PC-3 (cell line): Measurements from ENCODE around the gene SEPTIN5. TPM values are rescaled to one million over a fixed set of nuclear protein-coding genes. Genes with fewer than 3 reads are reported as not detected.
"Not testable (repeated sequence)": the region's sequence is repeated elsewhere in the genome, so short reads cannot be mapped to it uniquely, and the experiment has no call there.

Experiments
- ATAC-seq: fragments of 200-7000 bp; cut with Tn5 transposase; 2 replicates; pipeline ENCODE4 v1.9.1; 2020; ENCODE audit warnings: mild to moderate bottlenecking, moderate library complexity
- BruUV-seq: library from RNA; stranded (reverse); fragments of 400-500 nt; replicated peaks from 2 replicates; lab custom pipeline; 2021; lab: Mats Ljungman, UMichigan
- CTCF ChIA-PET: fragments of 300-600 bp; sonication (Branson Sonifier 250); formaldehyde crosslinking; loops from one replicate; lab custom pipeline; 2022; ENCODE audit warnings: antibody characterized with exemption; lab: Charles Lee
- POLR2A ChIA-PET: fragments of 300-600 bp; sonication (Branson Sonifier 250); formaldehyde crosslinking; loops from one replicate; lab custom pipeline; 2022; ENCODE audit warnings: antibody characterized with exemption; ENCODE audit not compliant: unreplicated experiment; lab: Charles Lee
- DNase-seq: peaks from one replicate; pipeline ENCODE4 v3.0.0-alpha.2; 2015
- H2AFZ ChIP-seq: fragments of 300-600 bp; sonication (generic); 2 replicates; pipeline ENCODE4 v1.6.0; 2016; ENCODE audit warnings: antibody characterized with exemption, low read length
- H3F3A ChIP-seq: fragments of 300-600 bp; sonication (generic); one replicate; pipeline ENCODE4 v1.6.0; 2017; ENCODE audit warnings: antibody characterized with exemption, low read length, control low read depth, mild to moderate bottlenecking; ENCODE audit not compliant: unreplicated experiment
- H3K27ac ChIP-seq: fragments of 300-600 bp; sonication (generic); 2 replicates; pipeline ENCODE4 v1.5.1; 2016; ENCODE audit warnings: mild to moderate bottlenecking, low read length
- H3K27me3 ChIP-seq: fragments of 300-600 bp; sonication (generic); 2 replicates; pipeline ENCODE4 v1.6.1; 2016; ENCODE audit warnings: low read length, mixed read lengths
- H3K36me3 ChIP-seq: fragments of 300-600 bp; sonication (generic); 2 replicates; pipeline ENCODE4 v1.6.1; 2016; ENCODE audit warnings: low read depth, mixed run types, low read length, mixed read lengths
- H3K4me1 ChIP-seq: fragments of 300-600 bp; sonication (generic); 2 replicates; pipeline ENCODE4 v1.5.1; 2016; ENCODE audit warnings: low read length; ENCODE audit not compliant: insufficient read depth
- H3K4me2 ChIP-seq: fragments of 300-600 bp; sonication (generic); 2 replicates; pipeline ENCODE4 v1.6.0; 2016; ENCODE audit warnings: low read length
- H3K4me3 ChIP-seq: fragments of 300-600 bp; sonication (generic); 2 replicates; pipeline ENCODE4 v1.5.1; 2016; ENCODE audit warnings: mild to moderate bottlenecking, low read length, mixed read lengths
- H3K79me2 ChIP-seq: fragments of 300-600 bp; sonication (generic); 2 replicates; pipeline ENCODE4 v1.6.1; 2017; ENCODE audit warnings: low read length, mixed read lengths
- H3K9ac ChIP-seq: fragments of 300-600 bp; sonication (generic); 2 replicates; pipeline ENCODE4 v1.6.0; 2016; ENCODE audit warnings: mild to moderate bottlenecking, low read length
- H3K9me2 ChIP-seq: fragments of 300-600 bp; sonication (generic); replicated peaks from 2 replicates; pipeline ENCODE4 v1.6.1; 2016; ENCODE audit warnings: mixed run types, low read length, mixed read lengths
- H3K9me3 ChIP-seq: fragments of 300-600 bp; sonication (generic); 2 replicates; pipeline ENCODE4 v1.6.1; 2016; ENCODE audit warnings: low read length, mixed read lengths
- H4K20me1 ChIP-seq: fragments of 300-600 bp; sonication (generic); 2 replicates; pipeline ENCODE4 v1.6.1; 2016; ENCODE audit warnings: low read length, mixed read lengths
- EZH2 ChIP-seq: fragments of 300-600 bp; sonication (generic); IDR thresholded peaks from one replicate; pipeline ENCODE4 v1.6.1; 2017; ENCODE audit warnings: antibody characterized with exemption, mild to moderate bottlenecking, low read length; ENCODE audit not compliant: unreplicated experiment
- EZH2phosphoT487 ChIP-seq: fragments of 300-600 bp; sonication (generic); IDR thresholded peaks from 2 replicates; pipeline ENCODE4 v1.6.1; 2018; ENCODE audit warnings: mild to moderate bottlenecking, antibody characterized with exemption, low read length, borderline replicate concordance
- intact Hi-C: fragments of 100-400 bp; cut with micrococcal nuclease; formaldehyde crosslinking; loops from 2 replicates; pipeline ENCODE4 v1.9.0; 2023
- total RNA-seq: library from RNA; depleted of rRNA; stranded (reverse); fragments of >200 nt; gene quantifications from 2 replicates; pipeline ENCODE4 v1.2.3, GENCODE V29; 2014
- TF ChIP-seq, protein P1 (sequence below): fragments of 300-600 bp; sonication (generic); conservative IDR thresholded peaks from 2 replicates; pipeline ENCODE4 v1.5.1; 2017; ENCODE audit warnings: antibody characterized with exemption, low read depth, mild to moderate bottlenecking, low read length

SEPTIN5 gene
- total RNA-seq, 1 experiment from 2014 or later: 27.5 TPM

DNA sequence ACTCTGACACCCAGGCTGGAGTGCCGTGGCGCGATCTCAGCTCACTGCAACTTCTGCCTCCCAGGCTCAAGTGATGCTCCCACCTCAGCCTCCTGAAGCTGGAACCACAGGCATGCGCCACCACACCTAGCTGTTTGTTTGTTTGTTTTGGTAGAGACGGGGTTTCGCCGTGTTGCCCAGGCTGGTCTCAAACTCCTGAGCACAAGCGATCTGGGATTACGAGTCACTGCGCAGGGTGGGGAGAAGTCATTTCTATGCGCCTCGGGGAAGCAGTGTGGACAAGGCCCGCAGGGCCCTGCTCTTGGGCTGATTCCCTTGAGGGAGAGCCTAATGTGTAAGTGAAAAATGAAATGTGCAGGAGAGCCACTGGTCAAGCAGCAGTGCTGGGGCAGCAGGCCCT is 19.6 kb upstream of the SEPTIN5 start:
- Histone ChIP-seq H3K27me3 (no peaks in the 10 kb centered on the region), H3K9me2 (no peaks in the 10 kb centered on the region), H2AFZ (no peak overlapping the region), H4K20me1 (no peaks in the 10 kb centered on the region), H3K27ac (no peak overlapping the region), H3F3A (no peaks in the 10 kb centered on the region), H3K9ac (no peak overlapping the region), H3K4me2 (no peak overlapping the region), H3K79me2 (no peaks in the 10 kb centered on the region), H3K4me1 (peaks cover 9% of the 10 kb centered on the region), H3K9me3 (no peaks in the 10 kb centered on the region), H3K36me3 (no peaks in the 10 kb centered on the region), H3K4me3 (no peak overlapping the region)
- ChIA-PET CTCF (no interaction called here), POLR2A (no interaction called here)
- DNase-seq (no peak), ATAC-seq (no peak)
- TF ChIP-seq EZH2phosphoT487 (no peak), EZH2 (no peak)
- TF ChIP-seq, protein P1, sequence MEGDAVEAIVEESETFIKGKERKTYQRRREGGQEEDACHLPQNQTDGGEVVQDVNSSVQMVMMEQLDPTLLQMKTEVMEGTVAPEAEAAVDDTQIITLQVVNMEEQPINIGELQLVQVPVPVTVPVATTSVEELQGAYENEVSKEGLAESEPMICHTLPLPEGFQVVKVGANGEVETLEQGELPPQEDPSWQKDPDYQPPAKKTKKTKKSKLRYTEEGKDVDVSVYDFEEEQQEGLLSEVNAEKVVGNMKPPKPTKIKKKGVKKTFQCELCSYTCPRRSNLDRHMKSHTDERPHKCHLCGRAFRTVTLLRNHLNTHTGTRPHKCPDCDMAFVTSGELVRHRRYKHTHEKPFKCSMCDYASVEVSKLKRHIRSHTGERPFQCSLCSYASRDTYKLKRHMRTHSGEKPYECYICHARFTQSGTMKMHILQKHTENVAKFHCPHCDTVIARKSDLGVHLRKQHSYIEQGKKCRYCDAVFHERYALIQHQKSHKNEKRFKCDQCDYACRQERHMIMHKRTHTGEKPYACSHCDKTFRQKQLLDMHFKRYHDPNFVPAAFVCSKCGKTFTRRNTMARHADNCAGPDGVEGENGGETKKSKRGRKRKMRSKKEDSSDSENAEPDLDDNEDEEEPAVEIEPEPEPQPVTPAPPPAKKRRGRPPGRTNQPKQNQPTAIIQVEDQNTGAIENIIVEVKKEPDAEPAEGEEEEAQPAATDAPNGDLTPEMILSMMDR: no peak
- intact Hi-C loops: no loop called here
- BruUV-seq: no TSS peak

DNA sequence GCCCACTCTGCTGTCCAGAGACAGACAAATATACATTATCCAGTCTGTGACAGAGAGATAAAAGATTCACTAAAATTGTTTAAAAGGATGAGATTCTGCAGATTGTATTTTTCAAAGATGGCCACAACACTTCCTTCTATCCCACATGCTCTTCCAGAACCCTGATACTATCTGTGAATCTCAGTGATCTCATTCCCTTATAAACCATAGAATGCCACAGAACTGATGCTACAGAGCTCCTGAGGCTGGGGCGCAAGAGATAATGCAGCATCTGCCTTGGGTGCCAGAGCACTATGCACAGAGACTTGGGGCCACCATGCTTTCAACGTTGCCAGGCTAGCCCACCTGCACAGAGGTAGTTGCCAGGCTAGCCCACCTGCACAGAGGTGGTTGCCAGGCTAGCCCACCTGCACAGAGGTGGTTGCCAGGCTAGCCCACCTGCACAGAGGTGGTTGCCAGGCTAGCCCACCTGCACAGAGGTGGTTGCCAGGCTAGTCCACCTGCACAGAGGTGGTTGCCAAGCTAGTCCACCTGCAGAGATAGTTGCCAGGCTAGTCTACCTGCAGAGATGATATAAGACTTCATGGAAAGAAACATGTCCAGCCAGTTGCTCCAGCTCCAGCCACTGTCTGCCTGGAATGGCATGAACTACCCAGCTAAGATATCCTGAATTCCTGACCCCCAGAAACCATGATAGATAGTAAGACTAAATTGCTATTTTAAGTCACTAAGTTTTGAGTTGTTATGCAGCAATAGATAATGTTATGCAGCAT is 17.6 kb upstream of the SEPTIN5 start:
- H3K9me2 ChIP-seq: no peaks in the 10 kb centered on the region
- H3K79me2 ChIP-seq: no peaks in the 10 kb centered on the region
- DNase-seq: no peak
- H3F3A ChIP-seq: no peaks in the 10 kb centered on the region
- H3K36me3 ChIP-seq: no peaks in the 10 kb centered on the region
- TF ChIP-seq EZH2: no peak
- TF ChIP-seq, protein P1: no peak
- no peak for TF ChIP-seq EZH2phosphoT487
- H3K4me3 ChIP-seq: no peak overlapping the region
- POLR2A ChIA-PET: no interaction called here
- intact Hi-C loops: no loop called here
- no peak overlapping the region for H3K4me2 ChIP-seq
- H3K9me3 ChIP-seq: no peaks in the 10 kb centered on the region
- H2AFZ ChIP-seq: no peak overlapping the region
- H3K27me3 ChIP-seq: no peaks in the 10 kb centered on the region
- BruUV-seq: no TSS peak
- H3K4me1 ChIP-seq: peaks cover 5% of the 10 kb centered on the region
- H4K20me1 ChIP-seq: no peaks in the 10 kb centered on the region
- no peak for ATAC-seq
- no peak overlapping the region for H3K27ac ChIP-seq
- H3K9ac ChIP-seq: no peak overlapping the region
- CTCF ChIA-PET: no interaction called here

DNA sequence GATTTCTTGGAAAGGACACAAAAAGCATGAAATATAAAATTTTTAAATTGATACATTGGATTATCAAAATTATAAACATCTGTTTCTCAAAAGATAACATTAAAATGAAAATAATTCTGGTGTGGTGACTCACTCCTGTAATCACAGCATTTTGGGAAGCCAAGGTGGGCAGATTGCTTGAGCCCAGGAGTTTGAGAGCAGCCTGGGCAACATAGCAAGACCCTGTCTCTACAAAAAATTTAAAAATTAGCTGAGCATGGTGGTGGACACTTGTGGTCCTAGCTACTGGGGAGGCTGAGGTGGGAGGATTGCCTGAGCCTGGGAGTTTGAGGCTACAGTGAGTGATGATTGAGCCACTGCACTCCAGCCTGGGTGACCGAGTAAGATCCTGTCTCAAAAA is 16.4 kb upstream of the SEPTIN5 start:
- DNase-seq, H3K9me2 ChIP-seq, BruUV-seq, H3K4me3 ChIP-seq, H3F3A ChIP-seq, POLR2A ChIA-PET, H3K79me2 ChIP-seq, H2AFZ ChIP-seq, ATAC-seq, H3K27me3 ChIP-seq, H3K4me1 ChIP-seq, CTCF ChIA-PET, H3K9me3 ChIP-seq, H3K27ac ChIP-seq, intact Hi-C loops, H4K20me1 ChIP-seq, H3K36me3 ChIP-seq, H3K4me2 ChIP-seq, H3K9ac ChIP-seq: not testable (repeated sequence)
